Fibroblast of skin of right biceps (primary cell): ENCODE data around the gene SPSB3.

Experiments used
- DNase-seq: peaks from one replicate; pipeline ENCODE4 v3.0.0-alpha.2; 2013

SPSB3 gene

DNA sequence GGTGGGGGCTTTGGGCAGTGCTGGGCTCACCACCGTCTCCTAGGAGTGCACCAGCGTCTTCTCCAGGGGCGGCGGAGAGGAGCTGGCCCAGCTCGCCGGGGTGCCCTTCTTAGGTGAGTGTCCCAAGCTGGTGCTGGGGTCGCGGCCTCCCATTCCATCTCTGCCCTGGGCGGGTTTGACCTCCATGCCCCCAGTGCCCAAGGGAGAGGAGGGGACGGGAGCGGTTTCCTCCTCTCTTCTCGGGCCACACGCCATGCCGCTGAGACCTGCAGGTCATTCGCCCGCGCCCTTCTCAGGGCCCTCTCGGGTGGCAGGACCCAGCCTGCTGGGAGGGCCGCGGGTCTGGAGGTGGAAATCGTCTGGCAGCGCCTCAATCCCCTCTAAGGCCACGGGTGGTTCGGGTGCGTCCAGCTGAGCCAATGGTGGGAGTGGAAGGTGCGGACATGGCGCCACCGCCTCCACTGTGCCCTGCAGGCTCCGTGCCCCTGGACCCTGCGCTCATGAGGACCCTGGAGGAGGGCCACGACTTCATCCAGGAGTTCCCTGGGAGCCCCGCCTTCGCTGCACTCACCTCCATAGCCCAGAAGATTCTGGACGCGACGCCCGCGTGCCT is 5.8 kb upstream of the SPSB3 start:
- no peak for DNase-seq

DNA sequence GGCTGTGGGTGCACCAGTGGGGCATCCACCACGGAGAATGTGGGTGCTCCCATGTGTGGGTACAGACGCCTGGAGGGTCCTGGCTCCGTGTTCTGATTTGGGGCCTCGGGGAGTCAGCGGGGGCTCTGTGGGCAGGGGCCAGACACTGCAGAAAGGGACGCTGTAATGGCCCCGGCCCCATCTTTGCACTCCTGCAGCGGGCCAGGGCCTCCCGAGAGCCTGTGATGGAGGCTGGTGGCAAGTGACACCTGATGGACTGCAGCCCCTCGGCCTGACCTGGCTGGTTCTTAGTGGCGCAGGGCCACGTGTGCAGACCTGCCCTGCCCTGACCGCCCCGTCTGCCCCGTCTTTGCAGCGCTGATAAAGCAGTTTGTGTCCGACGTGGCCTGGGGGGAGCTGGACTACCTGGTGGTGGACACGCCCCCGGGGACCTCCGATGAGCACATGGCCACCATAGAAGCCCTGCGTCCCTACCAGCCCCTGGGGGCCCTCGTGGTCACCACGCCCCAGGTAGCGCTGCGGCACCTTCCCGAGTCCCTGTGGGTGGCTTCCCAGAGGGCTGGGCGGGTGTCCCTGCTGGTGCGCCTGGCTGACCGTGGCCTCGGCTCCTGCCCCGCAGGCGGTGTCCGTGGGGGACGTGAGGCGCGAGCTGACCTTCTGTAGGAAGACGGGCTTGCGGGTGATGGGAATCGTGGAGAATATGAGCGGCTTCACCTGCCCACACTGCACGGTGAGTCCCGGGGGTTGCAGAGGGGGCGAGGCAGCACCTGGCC is 5.1 kb upstream of the SPSB3 start:
- DNase-seq = no peak

DNA sequence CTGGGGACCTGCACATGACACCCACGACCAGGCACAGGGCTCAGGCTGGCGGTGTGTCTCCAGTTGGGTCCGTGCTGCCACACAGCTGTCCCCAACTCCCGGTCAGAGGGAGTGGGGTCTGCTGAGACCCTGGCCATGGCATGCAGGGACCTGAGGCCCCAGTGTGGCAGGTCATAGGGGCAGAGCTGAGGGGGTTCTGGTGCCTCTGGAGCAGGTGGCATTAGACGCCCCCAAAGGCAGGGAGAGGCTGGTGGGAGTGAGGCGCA is 4.6 kb upstream of the SPSB3 start:
- no peak for DNase-seq

DNA sequence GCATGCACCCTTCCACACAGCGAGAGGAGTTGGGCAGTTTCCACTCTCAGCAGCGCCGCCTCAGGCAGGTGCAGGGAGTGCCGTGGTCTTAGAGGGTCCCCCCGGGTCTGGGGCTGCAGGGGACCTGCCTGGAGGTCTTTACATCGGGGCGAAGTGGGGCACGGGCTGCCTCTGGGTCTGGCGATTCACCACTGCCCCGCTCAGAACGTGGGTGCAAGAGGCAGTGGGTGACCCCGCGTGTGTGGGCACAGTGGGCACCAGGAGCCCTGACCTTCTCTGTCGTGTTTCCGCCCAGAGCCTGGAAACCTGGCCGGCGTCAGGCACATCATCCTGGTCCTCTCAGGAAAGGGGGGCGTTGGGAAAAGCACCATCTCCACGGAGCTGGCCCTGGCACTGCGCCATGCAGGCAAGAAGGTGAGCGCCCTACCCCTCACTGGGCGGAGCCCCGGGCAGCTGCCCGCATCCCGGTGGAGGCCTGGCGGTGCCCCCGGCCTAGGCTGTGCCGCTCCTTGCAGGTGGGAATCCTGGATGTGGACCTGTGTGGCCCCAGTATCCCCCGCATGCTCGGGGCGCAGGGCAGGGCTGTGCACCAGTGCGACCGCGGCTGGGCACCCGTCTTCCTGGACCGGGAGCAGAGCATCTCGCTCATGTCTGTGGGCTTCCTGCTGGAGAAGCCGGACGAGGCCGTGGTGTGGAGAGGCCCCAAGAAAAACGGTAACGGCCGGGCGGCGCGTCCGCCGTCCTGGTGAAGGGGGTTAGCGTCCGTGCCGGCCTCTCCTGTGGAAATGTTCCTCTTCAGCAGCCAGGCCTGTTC is 4.1 kb upstream of the SPSB3 start:
- no peak for DNase-seq

DNA sequence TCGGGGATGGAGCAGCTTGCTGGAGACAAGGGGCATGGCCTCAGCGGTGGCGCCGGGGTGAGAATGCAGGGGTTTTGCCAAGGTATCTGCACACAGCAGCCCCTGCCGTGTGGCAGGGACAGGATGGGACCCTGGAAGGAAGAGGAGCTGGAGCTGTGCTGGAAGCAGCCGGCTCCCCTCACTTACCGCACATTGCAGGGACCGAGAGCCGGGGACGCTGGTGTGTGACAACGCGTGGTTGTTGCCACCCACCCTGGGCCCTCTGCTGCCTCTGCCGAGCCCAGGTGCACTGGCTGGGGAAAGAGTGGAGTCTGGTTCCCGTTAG is 3.4 kb upstream of the SPSB3 start:
- DNase-seq = no peak

DNA sequence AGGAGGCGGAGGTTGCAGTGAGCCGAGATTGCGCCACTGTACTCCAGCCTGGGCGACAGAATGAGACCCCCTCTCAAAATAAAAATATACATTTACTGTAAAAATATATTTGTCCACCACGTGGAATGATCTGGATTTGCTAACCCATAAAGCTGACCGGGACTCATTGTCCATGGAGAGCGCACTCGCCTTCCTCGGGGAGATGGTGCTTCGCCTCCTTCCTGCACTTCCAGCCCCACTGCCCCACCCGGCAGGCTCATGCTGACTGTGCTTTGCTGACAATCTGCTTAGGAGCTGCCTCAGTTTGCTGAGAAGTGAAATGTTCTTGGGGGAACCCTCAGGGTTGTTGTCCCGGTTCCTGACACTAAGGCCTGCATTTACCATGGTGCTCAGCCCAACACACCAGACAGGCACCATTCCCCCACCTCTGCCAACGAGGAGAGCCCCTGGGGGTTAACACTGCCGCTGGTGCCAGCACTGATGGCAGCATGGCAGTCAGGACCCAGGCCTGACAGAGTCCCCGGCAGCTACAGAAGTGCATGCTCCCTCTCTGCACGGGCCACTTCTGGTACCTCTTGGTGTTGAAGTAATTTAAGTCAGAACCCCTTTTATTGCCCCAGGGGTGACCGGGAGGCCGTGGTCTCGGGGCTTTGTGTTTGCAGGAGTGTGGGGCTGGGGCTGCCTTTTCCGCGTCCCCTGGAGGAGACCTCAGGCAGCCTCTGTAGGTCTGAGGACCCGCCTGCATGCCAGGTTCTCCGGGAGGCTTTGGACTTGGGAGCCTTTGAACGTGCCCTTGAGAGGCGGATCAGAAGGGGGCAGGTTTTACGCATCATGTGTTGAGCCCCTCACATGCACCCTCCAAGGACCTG is 2.8 kb upstream of the SPSB3 start:
- no peak for DNase-seq

DNA sequence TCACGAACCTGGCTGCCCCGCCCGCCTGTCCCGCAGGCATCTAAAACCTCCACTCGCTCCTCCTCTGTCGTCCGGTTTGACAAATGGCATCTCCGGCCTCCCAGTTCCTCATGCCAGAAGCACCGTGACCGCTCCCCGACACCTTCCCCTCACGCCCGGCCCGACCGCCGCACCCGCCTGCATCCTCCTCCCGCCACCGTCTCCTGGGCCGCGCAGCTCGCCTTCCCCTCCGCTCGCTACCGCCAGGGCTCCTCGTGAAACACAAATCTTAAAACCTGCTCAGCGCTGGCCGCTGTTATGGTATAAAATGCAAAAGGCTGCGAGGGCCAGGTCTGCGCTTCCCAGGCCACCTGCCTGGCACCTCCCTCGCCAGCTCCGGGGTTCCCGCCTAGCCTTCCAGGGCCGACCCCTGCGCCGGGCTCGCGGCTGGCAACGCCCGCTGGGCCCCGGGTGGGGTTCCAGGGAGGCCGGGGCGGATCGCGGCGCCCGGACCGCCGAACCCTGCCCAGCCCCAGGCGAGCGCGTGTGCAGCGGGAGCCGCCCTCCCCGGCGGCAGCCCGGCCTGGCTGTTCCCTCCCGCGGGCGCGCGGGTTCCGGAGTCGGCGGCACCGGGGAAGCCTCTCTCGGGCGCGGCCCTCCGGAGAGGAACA is 488 bp downstream of the SPSB3 start:
- DNase-seq = no peak

DNA sequence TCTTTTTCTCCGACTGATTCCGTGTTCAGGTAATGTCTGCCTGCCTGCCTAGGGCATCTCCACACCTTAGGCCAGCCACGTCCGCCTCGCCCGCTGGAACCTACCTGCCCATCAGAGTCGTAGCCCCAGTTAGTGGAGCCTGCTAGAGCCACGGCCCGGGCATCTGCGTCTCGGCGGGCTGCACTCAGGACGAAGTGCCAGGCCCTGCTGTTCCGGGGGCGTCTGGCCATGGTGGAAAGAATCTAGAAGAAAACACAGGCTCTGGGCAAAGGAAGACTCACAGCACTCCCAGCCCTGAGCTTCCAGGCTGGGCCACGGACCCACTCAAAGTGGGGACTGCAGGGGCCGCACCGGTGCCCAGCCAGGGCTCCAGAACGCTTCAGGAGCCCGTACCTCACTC is 1.1 kb downstream of the SPSB3 start:
- no peak for DNase-seq

DNA sequence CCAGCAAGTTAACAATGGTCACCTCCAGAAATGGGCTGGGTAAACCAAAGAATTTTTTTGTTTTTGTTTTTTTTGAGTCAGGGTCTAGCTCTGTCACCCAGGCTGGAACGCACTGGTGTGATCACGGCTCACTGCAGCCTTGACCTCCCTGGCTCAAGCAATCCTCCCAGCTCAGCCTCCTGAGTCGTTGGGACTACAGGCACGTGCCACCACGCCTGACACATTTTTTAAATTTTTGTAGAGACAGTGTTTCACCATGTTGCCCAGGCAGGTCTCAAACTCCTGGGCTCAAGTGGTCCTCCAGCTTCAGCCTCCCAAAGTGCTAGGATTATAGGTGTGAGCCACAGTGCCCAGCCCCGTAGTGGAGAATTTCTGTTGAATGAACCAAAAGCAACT is 1.7 kb downstream of the SPSB3 start:
- DNase-seq = no peak

DNA sequence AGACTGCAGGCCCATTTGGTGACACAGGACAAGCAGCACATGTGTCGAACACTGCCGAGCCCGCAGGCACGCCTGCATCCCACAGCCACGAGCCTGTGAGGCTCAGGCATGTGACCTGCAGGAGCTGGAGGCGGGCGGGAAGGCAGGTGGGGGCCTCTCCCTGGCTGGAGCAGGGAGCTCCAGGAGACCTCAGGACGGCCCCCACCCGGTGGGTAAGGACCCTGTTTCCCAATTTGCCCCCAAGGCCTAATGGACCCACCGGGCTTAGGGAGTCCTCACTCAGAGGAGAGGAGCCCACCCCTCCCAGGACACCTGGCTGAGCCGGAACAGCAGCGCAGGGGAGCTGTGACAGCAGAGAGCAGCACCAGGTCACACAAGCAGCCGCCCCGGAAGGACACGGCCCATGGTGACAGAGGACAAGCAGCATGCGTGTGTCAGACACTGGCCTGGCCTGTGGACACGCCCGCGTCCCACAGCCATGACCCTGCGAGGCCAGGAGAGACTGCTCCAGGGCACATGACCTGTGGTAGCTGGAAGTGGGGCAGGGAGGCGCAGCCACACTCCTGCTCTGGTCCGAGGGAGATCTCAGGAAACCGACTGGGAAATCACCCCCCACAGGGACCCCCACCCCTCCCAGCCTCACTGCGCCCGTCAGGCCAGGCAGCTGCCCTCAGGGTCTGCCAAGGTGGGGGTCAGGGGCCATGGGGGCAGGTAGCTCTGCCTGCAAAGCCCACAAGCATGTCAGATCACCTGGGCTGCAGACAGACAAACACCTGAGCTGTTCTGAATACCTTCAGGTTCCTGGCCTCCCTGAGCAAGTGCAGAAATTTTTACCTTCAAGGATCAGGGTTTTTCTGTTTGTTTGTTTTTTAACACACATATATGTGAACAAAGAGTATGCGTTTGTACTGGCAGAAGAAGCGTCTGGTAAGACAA is 2.4 kb downstream of the SPSB3 start:
- DNase-seq = no peak

DNA sequence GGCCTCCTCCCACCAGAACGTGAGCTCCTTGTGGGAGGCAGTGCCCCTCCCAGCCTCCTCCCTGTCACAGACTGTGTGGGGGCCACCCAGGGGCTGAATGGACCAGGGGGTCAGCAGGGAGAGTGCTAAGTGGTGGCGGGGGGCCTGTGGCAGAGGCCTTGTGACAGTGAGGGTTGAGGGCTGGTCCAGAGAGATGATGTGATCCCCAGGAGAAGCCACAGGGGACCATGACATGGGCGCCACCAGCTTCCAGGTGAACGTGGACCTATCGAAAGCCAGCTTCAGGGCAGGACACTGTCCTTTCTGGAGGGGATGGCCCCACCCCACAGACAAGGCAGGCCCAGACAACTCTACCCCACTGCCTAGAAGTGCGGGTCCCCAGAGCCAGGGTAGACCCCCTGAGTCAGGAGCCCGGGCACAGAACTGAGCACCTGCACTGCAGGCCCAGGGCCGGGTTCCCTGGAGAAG is 3.1 kb downstream of the SPSB3 start:
- no peak for DNase-seq

DNA sequence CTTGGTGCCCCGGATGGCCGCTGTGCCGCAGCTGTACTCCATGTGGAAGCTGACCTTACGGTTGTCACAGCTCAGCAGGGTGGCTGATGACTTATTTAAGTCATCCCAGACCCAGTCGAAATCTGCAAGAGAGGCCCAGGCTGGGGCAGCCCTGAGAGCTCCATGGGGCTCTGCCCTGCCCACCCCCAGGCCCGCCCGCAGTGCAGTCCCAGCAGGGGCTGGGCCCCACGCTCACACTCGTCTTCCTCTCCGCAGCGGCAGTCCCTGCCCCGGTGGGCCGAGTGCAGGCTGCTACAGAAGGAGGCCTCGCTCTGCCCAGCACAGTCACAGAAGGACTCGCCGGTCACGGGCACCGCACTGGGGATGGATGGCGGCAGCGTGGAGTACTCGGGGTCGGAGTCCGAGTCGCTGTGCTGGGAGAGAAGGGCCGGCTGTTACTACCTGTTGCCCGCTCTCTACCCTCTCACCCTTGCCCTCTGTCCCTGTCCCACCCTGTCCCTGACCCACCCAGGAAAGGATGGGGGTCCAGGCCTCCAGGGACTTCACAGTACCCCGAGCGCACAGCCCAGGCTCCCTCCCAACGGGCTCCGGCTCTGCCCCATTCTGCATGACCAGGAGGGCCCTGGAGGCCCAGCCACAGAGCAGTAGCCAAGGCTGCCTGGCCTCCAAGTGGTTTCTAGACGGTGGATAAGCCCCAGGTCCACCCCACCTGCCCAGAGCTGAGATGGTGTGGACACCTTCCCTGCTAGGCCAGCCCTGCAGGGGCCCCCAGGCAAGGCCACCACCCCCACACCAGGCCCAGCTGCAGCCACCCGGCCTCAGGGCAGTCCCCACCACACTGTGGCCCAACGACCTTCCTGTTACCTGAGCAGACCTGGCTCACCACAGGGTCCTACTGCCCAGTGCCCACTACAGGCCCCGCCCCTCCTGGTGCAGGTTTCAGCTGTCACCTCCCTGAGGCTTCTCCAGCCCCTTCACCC is 3.9 kb downstream of the SPSB3 start:
- no peak for DNase-seq

DNA sequence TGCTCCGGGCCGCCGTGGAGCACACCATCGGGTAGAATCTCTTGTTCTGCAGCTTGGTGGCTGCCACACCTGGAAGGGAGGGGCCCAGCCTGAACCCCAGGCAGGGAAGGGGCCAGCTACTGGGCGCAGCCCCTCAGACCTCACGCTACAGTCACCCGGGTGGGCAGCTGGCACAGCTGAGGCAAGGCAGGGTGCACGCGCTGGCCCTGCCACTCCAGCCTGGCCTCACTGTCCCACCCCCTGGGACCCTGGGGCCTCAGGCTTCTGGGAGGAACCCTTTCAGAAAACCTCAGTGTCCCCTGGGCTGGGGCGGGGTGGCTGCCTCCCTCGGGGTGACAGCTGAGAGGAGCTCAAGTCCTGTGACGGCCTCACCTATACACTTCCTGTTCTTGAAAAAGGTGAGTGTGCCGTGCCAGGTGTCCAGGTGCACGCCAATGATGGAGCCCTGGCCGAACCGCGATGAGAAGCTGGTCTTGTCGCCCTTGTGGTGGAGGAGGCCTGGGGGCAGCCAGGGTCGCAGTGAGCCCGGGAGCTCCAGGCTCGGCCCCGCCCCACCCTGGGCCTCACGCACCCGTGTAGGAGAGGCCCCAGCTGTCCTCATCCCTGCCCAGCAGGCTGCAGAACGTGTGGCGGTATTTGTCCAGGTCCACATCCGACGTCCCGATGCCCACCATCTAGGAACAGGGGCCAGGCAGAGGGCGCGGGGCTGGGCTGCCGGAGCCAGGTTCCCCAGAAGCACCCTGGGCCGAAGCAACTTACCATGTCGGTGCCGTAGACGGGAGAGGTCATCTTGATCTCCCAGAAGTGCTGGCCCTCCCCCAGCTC is 4.8 kb downstream of the SPSB3 start:
- DNase-seq = no peak

DNA sequence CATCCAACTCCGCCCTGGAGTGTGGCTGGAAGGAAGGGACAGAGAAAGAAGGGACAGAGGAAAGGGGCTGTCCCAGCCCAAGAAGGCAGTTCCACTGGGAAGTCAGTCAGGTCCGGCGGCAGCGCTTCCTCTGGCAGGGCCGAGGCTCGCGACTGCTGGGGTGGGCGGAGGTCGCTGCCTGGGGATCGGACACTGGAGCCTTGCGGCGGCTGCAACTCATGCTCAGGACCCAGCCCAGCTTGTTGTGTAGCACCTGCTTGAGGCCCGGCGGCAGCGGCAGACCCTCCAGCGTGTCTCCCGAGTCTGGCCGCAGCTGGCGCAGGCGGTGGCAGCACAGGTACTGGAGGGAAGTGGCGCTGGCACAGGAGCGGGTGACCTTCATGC is 5.4 kb downstream of the SPSB3 start:
- no peak for DNase-seq

DNA sequence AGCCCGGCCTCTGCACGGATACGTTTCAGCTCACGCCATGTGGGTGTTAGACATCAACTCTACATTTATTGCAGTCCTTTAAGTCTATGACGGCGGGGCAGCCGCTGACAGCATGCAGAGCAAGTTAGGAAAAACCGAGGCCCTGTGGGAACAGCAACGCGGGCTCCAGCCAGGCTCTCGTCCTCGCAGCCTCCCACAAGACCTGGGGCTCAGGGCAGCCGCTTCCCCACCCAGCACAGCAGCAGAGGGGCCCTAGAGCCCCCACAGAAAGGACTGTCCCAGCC is 5.8 kb downstream of the SPSB3 start:
- no peak for DNase-seq

DNA sequence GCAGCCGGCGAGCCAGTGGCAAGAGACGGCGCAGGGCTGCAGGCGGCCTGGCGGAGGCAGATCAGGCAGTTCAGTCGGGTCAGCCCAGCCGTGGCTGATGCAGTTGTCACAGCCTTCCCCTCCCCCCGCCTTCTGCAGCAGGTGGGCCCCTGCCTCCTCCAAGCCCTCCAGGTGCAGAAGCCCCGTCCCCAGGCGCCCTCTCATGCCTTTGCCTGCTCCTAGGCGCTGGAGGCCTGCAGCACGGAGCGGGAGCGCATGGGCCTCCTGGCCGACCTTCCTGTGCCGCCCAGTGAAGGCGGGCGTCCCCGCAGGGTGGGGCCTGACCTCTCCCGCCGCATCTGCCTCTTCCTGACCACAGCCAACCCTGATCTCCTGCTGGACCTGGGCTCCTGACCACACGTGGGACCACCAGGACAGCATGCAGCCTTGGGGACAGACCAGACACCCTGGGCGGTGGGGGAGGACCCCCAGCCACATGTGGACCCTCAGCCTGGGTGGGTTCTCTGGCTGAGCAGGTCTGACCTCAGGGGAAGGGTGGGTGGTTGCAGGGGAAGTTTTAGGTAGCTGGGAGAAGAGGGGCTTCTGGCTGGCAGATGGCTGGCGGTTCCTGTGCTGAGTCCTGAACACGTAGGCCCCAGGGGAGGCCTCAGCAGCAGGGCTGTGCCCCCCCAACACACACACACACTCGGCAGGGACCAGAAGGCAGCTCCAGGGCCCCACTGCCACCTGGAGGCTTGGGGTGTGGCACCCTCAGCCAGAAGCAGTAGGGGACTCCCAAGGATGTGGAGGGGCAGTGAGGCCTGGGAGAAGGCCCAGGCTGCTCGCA is 6.3 kb downstream of the SPSB3 start:
- DNase-seq = no peak

DNA sequence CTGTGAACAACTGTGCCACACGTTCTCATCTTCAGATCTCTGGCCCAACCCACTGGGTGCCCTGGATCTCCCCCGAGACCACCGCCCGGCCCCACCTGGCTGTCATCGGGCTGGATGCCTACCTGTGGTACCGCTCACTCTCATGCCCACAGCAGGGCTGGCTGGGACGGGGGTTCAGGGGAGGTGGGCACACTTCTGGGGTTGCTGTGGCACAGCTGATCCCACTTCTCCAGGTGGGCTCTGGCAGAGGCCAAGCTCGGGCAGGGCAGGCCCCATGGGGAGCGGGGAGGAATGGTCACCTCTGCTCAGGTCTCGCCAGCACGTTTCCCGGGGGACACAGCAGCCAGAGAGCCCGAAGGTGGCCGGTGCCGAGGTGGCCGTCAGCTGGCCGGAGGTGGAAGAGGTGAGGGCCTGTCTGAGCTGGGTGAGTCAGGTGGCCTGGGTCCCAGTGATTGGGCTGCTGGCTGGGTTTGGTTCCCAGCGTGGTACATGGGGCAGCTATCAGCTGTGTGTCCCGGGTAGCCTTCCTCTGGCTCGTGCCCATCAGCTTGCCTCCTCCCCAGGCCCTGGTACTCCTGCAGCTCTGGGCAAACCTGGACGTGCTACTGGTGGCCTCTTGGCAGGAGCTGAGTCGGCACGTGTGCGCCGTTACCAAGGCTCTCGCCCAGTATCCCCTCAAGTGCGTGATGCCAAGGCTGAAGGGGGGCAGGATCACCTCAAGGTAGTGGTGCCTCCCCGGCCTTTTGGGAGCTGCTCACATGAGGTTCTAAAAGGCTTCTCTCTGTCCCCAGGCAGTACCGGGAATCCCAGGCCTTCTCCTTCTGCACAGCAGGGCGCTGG is 7.1 kb downstream of the SPSB3 start:
- DNase-seq = no peak

DNA sequence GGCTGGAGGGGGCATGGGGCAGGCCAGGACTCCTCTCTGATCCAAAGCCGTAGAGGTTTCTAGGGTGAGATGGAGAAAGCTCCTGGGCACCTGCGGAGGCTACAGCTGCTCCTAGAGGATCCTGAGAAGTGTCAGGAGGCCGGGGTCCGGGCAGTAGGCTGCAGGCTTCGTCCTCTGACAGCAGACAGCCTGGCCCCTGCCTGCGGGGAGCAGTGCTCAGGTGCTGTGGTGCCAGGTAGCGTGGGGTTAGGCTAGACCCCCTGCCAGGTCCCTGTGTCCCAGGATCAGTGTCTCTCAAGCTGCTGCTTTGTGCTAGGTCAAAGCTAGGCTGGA is 8.0 kb downstream of the SPSB3 start:
- no peak for DNase-seq
